HT1080 (cell line): ENCODE results near the gene CD55. TPM values are rescaled to one million over a fixed set of nuclear protein-coding genes. Genes with fewer than 3 reads are reported as not detected.
"Not testable (repeated sequence)": the region's sequence is repeated elsewhere in the genome, so short reads cannot be mapped to it uniquely, and the experiment has no call there.

Source experiments
- DNase-seq: peaks from one replicate; pipeline ENCODE4 v3.0.0-alpha.2; 2015; ENCODE audit warnings: low read depth
- total RNA-seq: library from RNA; depleted of rRNA; stranded (reverse); fragments of >200 nt; shearing (Covaris generic); gene quantifications from 2 replicates; pipeline ENCODE4 v1.2.3, GENCODE V29; 2014

The CD55 gene
- total RNA-seq, 1 experiment from 2014 or later: 41.5 TPM

GRCh38 chr1:207305489-207305873 lies 16.0 kb upstream of the CD55 start:
- DNase-seq: no peak

GRCh38 chr1:207306023-207306422 lies 15.5 kb upstream of the CD55 start:
- DNase-seq: no peak

- no peak for DNase-seq
These were observed 14.9 kb upstream of the CD55 start for GRCh38 chr1:207306603-207307002.

- no peak for DNase-seq
These were observed 12.9 kb upstream of the CD55 start for GRCh38 chr1:207308451-207309190.

- DNase-seq: peak; percentile 82
These were observed 11.7 kb upstream of the CD55 start for GRCh38 chr1:207309745-207310273.

- DNase-seq: no peak
These were observed 9.4 kb upstream of the CD55 start for GRCh38 chr1:207311888-207312603.

- DNase-seq: no peak
These were observed 8.9 kb upstream of the CD55 start for GRCh38 chr1:207312604-207312920.

GRCh38 chr1:207313131-207313530 lies 8.3 kb upstream of the CD55 start:
- no peak for DNase-seq

GRCh38 chr1:207314816-207315215 lies 6.7 kb upstream of the CD55 start:
- no peak for DNase-seq

GRCh38 chr1:207315435-207315834 lies 6.0 kb upstream of the CD55 start:
- no peak for DNase-seq

- no peak for DNase-seq
These were observed 5.3 kb upstream of the CD55 start for GRCh38 chr1:207316141-207316540.

- no peak for DNase-seq
These were observed 4.7 kb upstream of the CD55 start for GRCh38 chr1:207316622-207317391.

- no peak for DNase-seq
These were observed 3.9 kb upstream of the CD55 start for GRCh38 chr1:207317561-207317960.

GRCh38 chr1:207318072-207318619 lies 3.3 kb upstream of the CD55 start:
- no peak for DNase-seq

GRCh38 chr1:207319199-207319598 lies 2.3 kb upstream of the CD55 start:
- DNase-seq: no peak

GRCh38 chr1:207320105-207320504 lies 1.4 kb upstream of the CD55 start:
- DNase-seq: not testable (repeated sequence)

GRCh38 chr1:207321790-207322645 lies 540 bp downstream of the CD55 start:
- DNase-seq: peak; percentile 11

- DNase-seq: no peak
These were observed 2.1 kb downstream of the CD55 start for GRCh38 chr1:207323425-207324225.

- DNase-seq: peak; percentile 74
These were observed 6.5 kb downstream of the CD55 start for GRCh38 chr1:207328004-207328403.

GRCh38 chr1:207328908-207329440 lies 7.5 kb downstream of the CD55 start:
- no peak for DNase-seq
